Measurements from ENCODE around the gene FAM76A.

- no peak for TF ChIP-seq CTCF (IDR thresholded peaks at IDR 0.05)
- TF ChIP-seq POLR2A (IDR thresholded peaks at IDR 0.05) = no peak
- no peak for TF ChIP-seq EP300 (IDR thresholded peaks at IDR 0.05)
Measured at GRCh38 chr1:27744556-27744955, 18.8 kb downstream of the FAM76A start.

Data from upper lobe of left lung (tissue), 4 donors.